HEK293T (cell line): ENCODE results near the gene STX4.

Source experiments
- CTCF ChIA-PET: fragments of 350-600 bp; formaldehyde crosslinking; extraction: SDS; loops from one replicate; lab custom pipeline; 2021; ENCODE audit warnings: antibody characterized with exemption, inconsistent platforms; lab: Yijun Ruan, JAX
- POLR2A ChIA-PET: fragments of 350-600 bp; formaldehyde crosslinking; extraction: SDS; loops from one replicate; lab custom pipeline; 2020; ENCODE audit warnings: antibody characterized with exemption, inconsistent platforms; lab: Yijun Ruan, JAX
- DNase-seq: peaks from one replicate; pipeline ENCODE4 v3.0.0; 2012; ENCODE audit warnings: mixed read lengths; ENCODE audit errors: extremely low spot score
- ARNT ChIP-seq: fragments of 450-650 bp; IDR thresholded peaks from 2 replicates; pipeline ENCODE4 v1.6.1; 2017; ENCODE audit warnings: mild to moderate bottlenecking
- BHLHE40 ChIP-seq: fragments of 450-650 bp; IDR thresholded peaks from 2 replicates; pipeline ENCODE4 v1.6.1; 2016; ENCODE audit warnings: mild to moderate bottlenecking, moderate library complexity, borderline replicate concordance
- CTBP1 ChIP-seq: fragments of 450-650 bp; IDR thresholded peaks from 2 replicates; pipeline ENCODE4 v1.6.1; 2016; ENCODE audit warnings: borderline replicate concordance
- ELF4 ChIP-seq: fragments of 450-650 bp; IDR thresholded peaks from 2 replicates; pipeline ENCODE4 v1.6.1; 2017; ENCODE audit warnings: antibody characterized with exemption
- FOXA1 ChIP-seq: fragments of 450-650 bp; IDR thresholded peaks from 2 replicates; pipeline ENCODE4 v1.6.1; 2016; ENCODE audit warnings: mild to moderate bottlenecking
- FOXK2 ChIP-seq: fragments of 450-650 bp; IDR thresholded peaks from 2 replicates; pipeline ENCODE4 v1.6.1; 2016; ENCODE audit warnings: mild to moderate bottlenecking
- FOXM1 ChIP-seq: fragments of 450-650 bp; IDR thresholded peaks from 2 replicates; pipeline ENCODE4 v1.6.1; 2017; ENCODE audit warnings: mild to moderate bottlenecking, borderline replicate concordance
- HDGF ChIP-seq: fragments of 450-650 bp; IDR thresholded peaks from 2 replicates; pipeline ENCODE4 v1.6.1; 2017; ENCODE audit warnings: antibody characterized with exemption, borderline replicate concordance
- L3MBTL2 ChIP-seq: fragments of 450-650 bp; conservative IDR thresholded peaks from 2 replicates; pipeline ENCODE4 v1.6.1; 2016; ENCODE audit warnings: mild to moderate bottlenecking
- LEF1 ChIP-seq: fragments of 450-650 bp; IDR thresholded peaks from 2 replicates; pipeline ENCODE4 v1.6.1; 2017; ENCODE audit warnings: mild to moderate bottlenecking, borderline replicate concordance
- NFRKB ChIP-seq: fragments of 450-650 bp; IDR thresholded peaks from 2 replicates; pipeline ENCODE4 v1.6.1; 2016; ENCODE audit warnings: mild to moderate bottlenecking, moderate library complexity
- SP1 ChIP-seq: fragments of 450-650 bp; IDR thresholded peaks from 2 replicates; pipeline ENCODE4 v1.6.1; 2017
- SUZ12 ChIP-seq: fragments of 450-650 bp; IDR thresholded peaks from 2 replicates; pipeline ENCODE4 v1.6.1; 2016; ENCODE audit warnings: mild to moderate bottlenecking
- TARDBP ChIP-seq: fragments of 450-650 bp; IDR thresholded peaks from 2 replicates; pipeline ENCODE4 v1.6.1; 2016
- ZNF384 ChIP-seq: fragments of 450-650 bp; IDR thresholded peaks from 2 replicates; pipeline ENCODE4 v1.6.1; 2016
- TF ChIP-seq, protein P1 (sequence below): fragments of 450-650 bp; IDR thresholded peaks from 2 replicates; pipeline ENCODE4 v1.6.1; 2016

The STX4 gene

DNA sequence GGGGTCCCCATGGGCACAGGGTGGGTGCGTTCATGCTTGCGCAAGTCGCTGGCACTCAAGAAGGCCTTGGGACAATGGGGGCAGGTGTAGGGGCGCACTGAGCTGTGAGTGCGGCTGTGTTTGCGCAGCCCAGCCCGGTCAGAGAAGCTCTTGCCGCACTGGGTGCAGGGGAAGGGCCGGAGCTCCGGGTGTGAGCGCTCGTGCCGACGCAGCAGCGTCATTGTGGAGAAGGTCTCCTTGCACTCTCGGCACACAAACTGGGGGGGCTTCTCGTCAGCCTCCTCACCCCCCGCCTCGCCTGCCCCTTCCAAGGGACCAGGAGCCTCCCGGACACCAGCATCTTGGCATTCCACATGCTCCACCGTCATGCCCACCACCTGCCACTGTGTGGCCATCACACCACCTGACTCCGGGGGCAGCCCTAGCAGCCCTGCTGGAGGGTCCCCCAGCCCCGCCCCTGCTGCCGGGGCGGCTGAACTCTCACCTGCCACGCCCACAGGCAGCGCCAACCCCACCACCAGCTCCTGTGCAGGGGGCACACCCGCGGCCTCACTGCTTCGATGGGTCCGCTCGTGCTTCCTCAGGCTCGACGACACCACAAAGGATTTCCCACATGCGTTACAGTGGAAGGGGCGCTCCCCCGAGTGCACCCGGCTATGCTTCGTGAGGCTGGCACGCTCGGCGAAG, 27.9 kb downstream of the STX4 start:
- TF ChIP-seq FOXK2 (no peak), SUZ12 (no peak), NFRKB (no peak), ZNF384 (no peak), HDGF (no peak), FOXM1 (no peak), BHLHE40 (no peak), ELF4 (no peak), SP1 (no peak), LEF1 (no peak), FOXA1 (no peak), CTBP1 (no peak), TARDBP (no peak), ARNT (no peak), L3MBTL2 (no peak)
- TF ChIP-seq, protein P1, sequence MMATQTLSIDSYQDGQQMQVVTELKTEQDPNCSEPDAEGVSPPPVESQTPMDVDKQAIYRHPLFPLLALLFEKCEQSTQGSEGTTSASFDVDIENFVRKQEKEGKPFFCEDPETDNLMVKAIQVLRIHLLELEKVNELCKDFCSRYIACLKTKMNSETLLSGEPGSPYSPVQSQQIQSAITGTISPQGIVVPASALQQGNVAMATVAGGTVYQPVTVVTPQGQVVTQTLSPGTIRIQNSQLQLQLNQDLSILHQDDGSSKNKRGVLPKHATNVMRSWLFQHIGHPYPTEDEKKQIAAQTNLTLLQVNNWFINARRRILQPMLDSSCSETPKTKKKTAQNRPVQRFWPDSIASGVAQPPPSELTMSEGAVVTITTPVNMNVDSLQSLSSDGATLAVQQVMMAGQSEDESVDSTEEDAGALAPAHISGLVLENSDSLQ = no peak
- no peak for DNase-seq
- ChIA-PET CTCF (no interaction called here), POLR2A (interaction anchor here (1.1 kb wide), 1 partner anchor 11 kb away, joined by 3 read pairs; no protein-coding TSS in a partner anchor)

DNA sequence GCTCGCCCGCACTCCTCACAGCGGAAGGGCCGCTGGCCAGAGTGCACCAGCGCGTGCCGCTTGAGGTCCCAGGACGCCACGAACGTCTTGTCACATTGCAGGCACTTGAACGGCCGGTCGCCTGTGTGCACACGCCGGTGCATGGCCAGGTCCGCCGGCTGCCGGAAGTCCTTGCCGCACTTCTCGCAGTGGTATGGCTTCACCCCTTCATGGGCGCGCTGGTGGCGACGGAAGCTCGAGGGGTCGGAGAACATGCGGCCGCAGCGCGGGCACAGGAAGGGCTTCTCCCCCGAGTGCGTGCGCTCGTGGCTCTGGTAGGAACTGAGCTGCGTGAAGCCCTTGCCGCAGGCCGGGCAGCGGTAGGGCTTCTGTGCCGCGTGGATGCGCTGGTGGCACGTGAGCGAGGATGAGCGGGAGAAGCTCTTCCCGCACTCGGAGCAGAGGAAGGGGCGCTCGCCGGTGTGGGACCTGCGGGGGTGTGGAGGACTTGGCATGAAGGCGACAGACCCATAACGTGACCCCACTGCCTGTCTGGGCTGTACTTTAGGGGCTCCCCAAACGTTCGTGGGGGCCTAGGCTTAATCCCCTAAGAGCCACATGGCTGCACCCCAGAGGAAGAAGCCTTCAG, 28.6 kb downstream of the STX4 start:
- ChIA-PET POLR2A (interaction anchor here (1.1 kb wide), 1 partner anchor 10 kb away, joined by 3 read pairs; no protein-coding TSS in a partner anchor), CTCF (no interaction called here)
- TF ChIP-seq CTBP1 = no peak
- TF ChIP-seq FOXK2 = no peak
- no peak for TF ChIP-seq ARNT
- TF ChIP-seq ELF4 = no peak
- no peak for TF ChIP-seq NFRKB
- TF ChIP-seq LEF1 = no peak
- TF ChIP-seq SP1 = no peak
- TF ChIP-seq BHLHE40 = no peak
- no peak for TF ChIP-seq TARDBP
- no peak for TF ChIP-seq L3MBTL2
- TF ChIP-seq FOXM1 = no peak
- TF ChIP-seq HDGF = no peak
- no peak for TF ChIP-seq FOXA1
- TF ChIP-seq SUZ12 = no peak
- TF ChIP-seq ZNF384 = no peak
- TF ChIP-seq, protein P1 = no peak
- DNase-seq = no peak

DNA sequence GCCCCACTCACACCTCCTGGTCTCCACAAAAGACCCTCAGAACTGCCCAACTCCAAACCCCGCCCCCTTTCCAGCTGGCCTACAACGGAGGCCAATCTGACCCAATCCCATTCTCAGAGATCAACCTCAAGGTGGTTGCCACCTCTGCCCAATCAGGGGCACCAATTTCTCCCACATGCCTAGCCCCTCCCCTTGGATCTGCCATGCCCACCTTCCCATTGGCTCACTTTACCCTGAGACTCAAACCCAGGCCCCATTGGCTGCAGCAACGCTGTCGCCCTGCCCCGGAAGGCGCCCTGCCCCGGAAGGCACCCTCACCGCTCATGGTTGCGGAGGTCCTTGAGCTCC, 30.1 kb downstream of the STX4 start:
- POLR2A ChIA-PET = interaction anchor here (1.0 to 1.2 kb wide), 2 partner anchors 9 to 11 kb away, joined by 3 read pairs; partner anchors contain the start of genes ZNF646 and ZNF668
- TF ChIP-seq CTBP1 (no peak), ELF4 (no peak), LEF1 (no peak), FOXK2 (no peak), ZNF384 (no peak), NFRKB (no peak), HDGF (no peak), FOXA1 (no peak), SUZ12 (no peak), TARDBP (no peak)
- DNase-seq = no peak
- CTCF ChIA-PET = no interaction called here

GRCh38 chr16:31063843-31064611, 30.7 kb downstream of the STX4 start:
- TF ChIP-seq SP1 (no peak), L3MBTL2 (no peak), FOXK2 (no peak), ELF4 (no peak), TARDBP (no peak), ARNT (no peak), BHLHE40 (no peak), ZNF384 (no peak), HDGF (no peak), CTBP1 (no peak), FOXM1 (no peak), FOXA1 (no peak), LEF1 (no peak), NFRKB (no peak), SUZ12 (no peak)
- TF ChIP-seq, protein P1 = no peak
- DNase-seq = no peak
- ChIA-PET POLR2A (interaction anchor here (1.2 to 1.4 kb wide), 2 partner anchors 9 to 78 kb away, joined by 3 read pairs; no protein-coding TSS in a partner anchor), CTCF (no interaction called here)

GRCh38 chr16:31064882-31065461, 31.6 kb downstream of the STX4 start:
- TF ChIP-seq ARNT = no peak
- no peak for DNase-seq
- ChIA-PET POLR2A (interaction anchor here (1.4 kb wide), 1 partner anchor 77 kb away, joined by 3 read pairs; no protein-coding TSS in a partner anchor), CTCF (no interaction called here)
